ENCODE results near the gene ILF2.

The ILF2 gene

DNA sequence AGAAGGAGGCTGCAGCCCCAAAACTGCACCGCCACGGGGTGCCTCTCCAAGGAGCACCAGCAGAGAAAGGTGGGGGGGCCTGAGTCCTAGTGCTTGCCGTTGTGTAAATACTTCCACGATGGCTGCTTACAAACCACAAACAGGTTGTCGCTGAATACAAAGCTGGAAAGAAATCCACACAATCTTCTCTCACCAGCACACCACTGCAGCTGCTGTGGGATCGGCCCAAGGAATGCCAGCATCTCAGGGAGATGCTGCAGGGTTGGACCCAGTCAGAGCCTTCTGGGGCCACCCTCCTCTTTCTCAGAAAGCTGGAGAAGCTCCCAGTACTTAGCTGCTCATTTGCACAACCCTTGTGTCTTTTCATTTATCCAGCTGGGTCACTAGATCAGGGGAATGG, 51.6 kb downstream of the ILF2 start:
- Histone ChIP-seq H3K36me3 (ENCODE audit: control insufficient read depth, insufficient read depth, low read length) (no peaks in the 10 kb centered on the region), H3K27ac (ENCODE audit: low read depth, low read length) (no peak overlapping the region), H3K4me1 (ENCODE audit: control insufficient read depth, low read depth, low read length) (no peaks in the 10 kb centered on the region), H4K8ac (ENCODE audit: low read depth, low read length) (no peak overlapping the region), H2BK15ac (replicated peaks; ENCODE audit: low read depth) (no peak overlapping the region), H3K27me3 (ENCODE audit: insufficient read depth, low read length, poor library complexity) (no peaks in the 10 kb centered on the region), H3K18ac (ENCODE audit: low read length) (no peak overlapping the region), H3K79me1 (ENCODE audit: low read length) (no peaks in the 10 kb centered on the region), H3K9ac (ENCODE audit: low read length) (no peak overlapping the region), H3K4me2 (ENCODE audit: low read length) (no peak overlapping the region), H3K23ac (ENCODE audit: low read length) (no peak overlapping the region), H4K5ac (ENCODE audit: low read length) (no peak overlapping the region), H2AK5ac (ENCODE audit: low read length) (no peak overlapping the region), H2BK120ac (ENCODE audit: low read depth, low read length) (no peak overlapping the region), H3K79me2 (ENCODE audit: control insufficient read depth, insufficient read depth, low read length) (no peaks in the 10 kb centered on the region), H3K4ac (ENCODE audit: low read depth, low read length) (no peak overlapping the region), H3K4me3 (ENCODE audit: low read length) (no peak overlapping the region), H2BK5ac (ENCODE audit: low read length) (no peak overlapping the region), H3K56ac (ENCODE audit: low read length) (no peak overlapping the region)
- WGBS (ENCODE audit: extremely low coverage, insufficient coverage, low lambda C conversion rate), result no CpG with 5 or more reads among the region's 6 CpGs
- DNase-seq, result no peak

DNA sequence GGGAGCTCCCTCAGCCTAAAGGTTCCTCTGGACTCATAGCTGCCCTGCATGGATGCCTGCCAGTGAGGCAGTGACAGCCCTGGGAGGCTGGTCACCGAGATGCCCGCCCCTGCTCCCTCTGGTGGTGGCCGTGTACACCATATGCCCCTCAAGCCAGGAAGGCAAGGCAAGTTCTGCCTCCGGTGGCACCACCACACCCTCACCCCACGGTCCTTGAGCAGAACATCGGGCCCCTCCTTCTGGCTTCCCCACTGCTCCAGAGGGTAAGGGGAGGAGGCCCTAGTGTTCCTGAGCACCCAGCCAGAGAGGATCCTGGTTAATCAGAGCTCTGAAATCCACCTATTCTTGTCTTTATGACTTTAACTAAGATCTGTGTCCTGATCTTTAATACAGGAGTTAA, 53.1 kb downstream of the ILF2 start:
- Histone ChIP-seq H4K8ac (ENCODE audit: low read depth, low read length) (no peak overlapping the region), H3K27ac (ENCODE audit: low read depth, low read length) (no peak overlapping the region), H3K4ac (ENCODE audit: low read depth, low read length) (no peak overlapping the region), H3K79me1 (ENCODE audit: low read length) (no peaks in the 10 kb centered on the region), H3K4me1 (ENCODE audit: control insufficient read depth, low read depth, low read length) (peaks cover 3% of the 10 kb centered on the region), H3K56ac (ENCODE audit: low read length) (no peak overlapping the region), H4K5ac (ENCODE audit: low read length) (no peak overlapping the region), H3K9ac (ENCODE audit: low read length) (no peak overlapping the region), H3K27me3 (ENCODE audit: insufficient read depth, low read length, poor library complexity) (no peaks in the 10 kb centered on the region), H3K23ac (ENCODE audit: low read length) (no peak overlapping the region), H3K79me2 (ENCODE audit: control insufficient read depth, insufficient read depth, low read length) (no peaks in the 10 kb centered on the region), H3K4me2 (ENCODE audit: low read length) (no peak overlapping the region), H3K36me3 (ENCODE audit: control insufficient read depth, insufficient read depth, low read length) (no peaks in the 10 kb centered on the region), H2AK5ac (ENCODE audit: low read length) (no peak overlapping the region), H2BK15ac (replicated peaks; ENCODE audit: low read depth) (no peak overlapping the region), H3K4me3 (ENCODE audit: low read length) (no peak overlapping the region), H2BK5ac (ENCODE audit: low read length) (no peak overlapping the region), H2BK120ac (ENCODE audit: low read depth, low read length) (no peak overlapping the region), H3K18ac (ENCODE audit: low read length) (no peak overlapping the region)
- peak; percentile 85 for DNase-seq
- no CpG with 5 or more reads among the region's 6 CpGs for WGBS (ENCODE audit: extremely low coverage, insufficient coverage, low lambda C conversion rate)

DNA sequence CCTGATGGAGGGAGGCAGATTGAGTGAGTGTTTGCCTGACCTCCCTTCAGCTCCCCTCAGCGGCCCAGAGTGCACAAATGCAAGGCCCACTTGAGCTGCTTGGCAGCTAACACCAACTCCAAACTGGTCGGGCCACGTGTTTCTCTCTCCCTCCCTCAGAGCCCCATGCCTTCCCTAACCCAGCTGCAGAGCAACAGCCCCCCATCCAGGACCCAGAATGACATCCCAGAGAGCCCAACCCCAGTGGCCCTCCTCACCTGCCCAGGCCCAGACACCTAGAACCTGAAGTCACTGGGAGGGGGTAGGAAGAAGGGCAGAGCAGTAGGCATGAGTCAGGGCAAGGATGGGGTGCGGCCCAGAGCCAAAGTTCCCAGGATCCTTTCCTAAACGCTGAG, 53.9 kb downstream of the ILF2 start:
- no peak overlapping the region for H3K23ac ChIP-seq (ENCODE audit: low read length)
- peak overlapping the region; percentile 69 for H2AK5ac ChIP-seq (ENCODE audit: low read length)
- H3K27ac ChIP-seq (ENCODE audit: low read depth, low read length), result no peak overlapping the region
- no peak overlapping the region for H2BK5ac ChIP-seq (ENCODE audit: low read length)
- H3K9ac ChIP-seq (ENCODE audit: low read length), result peak overlapping the region; percentile 44
- no peak overlapping the region for H3K4me3 ChIP-seq (ENCODE audit: low read length)
- no CpG with 5 or more reads among the region's 5 CpGs for WGBS (ENCODE audit: extremely low coverage, insufficient coverage, low lambda C conversion rate)
- no peak overlapping the region for H3K4ac ChIP-seq (ENCODE audit: low read depth, low read length)
- no peak overlapping the region for H2BK15ac ChIP-seq (replicated peaks; ENCODE audit: low read depth)
- H3K4me1 ChIP-seq (ENCODE audit: control insufficient read depth, low read depth, low read length), result peaks cover 3% of the 10 kb centered on the region
- no peak overlapping the region for H3K4me2 ChIP-seq (ENCODE audit: low read length)
- H3K56ac ChIP-seq (ENCODE audit: low read length), result peak overlapping the region; percentile 76
- DNase-seq, result no peak
- H3K18ac ChIP-seq (ENCODE audit: low read length), result no peak overlapping the region
- H2BK120ac ChIP-seq (ENCODE audit: low read depth, low read length), result no peak overlapping the region
- no peaks in the 10 kb centered on the region for H3K27me3 ChIP-seq (ENCODE audit: insufficient read depth, low read length, poor library complexity)
- no peaks in the 10 kb centered on the region for H3K36me3 ChIP-seq (ENCODE audit: control insufficient read depth, insufficient read depth, low read length)
- no peaks in the 10 kb centered on the region for H3K79me1 ChIP-seq (ENCODE audit: low read length)
- H4K8ac ChIP-seq (ENCODE audit: low read depth, low read length), result no peak overlapping the region
- H3K79me2 ChIP-seq (ENCODE audit: control insufficient read depth, insufficient read depth, low read length), result no peaks in the 10 kb centered on the region
- no peak overlapping the region for H4K5ac ChIP-seq (ENCODE audit: low read length)

DNA sequence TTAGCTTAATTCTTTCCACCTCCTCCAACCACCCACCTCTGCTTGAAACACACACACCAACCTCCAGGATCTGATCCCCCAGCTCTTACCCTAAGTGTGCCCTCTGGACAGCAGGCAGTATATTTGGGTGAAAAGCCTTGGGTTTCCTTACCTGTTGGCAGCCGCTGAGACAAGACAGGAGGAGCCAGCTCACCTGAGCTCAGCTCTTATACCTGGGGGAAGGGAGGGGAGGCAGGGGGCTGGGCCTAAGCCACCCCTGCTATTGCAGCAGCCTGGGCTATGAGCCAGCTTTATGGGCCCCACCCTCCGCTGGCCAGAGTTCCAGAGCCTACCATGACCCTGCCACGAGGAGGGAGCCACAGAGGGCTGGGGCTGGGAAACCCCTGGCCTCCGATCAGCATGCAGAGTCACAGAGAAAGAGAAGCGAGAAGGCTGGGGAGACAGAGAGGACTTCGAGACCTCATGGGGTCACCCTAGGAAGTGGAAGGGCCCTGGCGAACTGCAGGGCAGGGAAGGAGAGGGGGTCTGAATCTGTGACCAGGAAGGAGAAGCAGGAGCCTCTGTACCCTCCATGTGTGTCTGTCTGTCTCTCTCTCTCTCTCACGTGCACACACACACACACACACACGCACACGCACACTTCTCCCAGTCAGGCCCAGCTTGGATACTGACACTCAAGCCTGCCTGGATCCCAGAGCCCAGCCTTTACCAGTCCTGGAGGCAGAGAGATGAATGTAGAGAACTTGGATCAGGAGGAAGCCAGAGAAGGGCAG, 54.5 kb downstream of the ILF2 start, which contains the start of gene S100A14:
Gene S100A14 (minus strand): TSS at position 182 of the 773 bp plus-strand sequence. CDS start 467 bp downstream, outside the sequence.
- no peak within 1 kb of the TSS for H3K4me2 ChIP-seq (ENCODE audit: low read length)
- H3K4ac ChIP-seq (ENCODE audit: low read depth, low read length), result no peak within 1 kb of the TSS
- H2BK5ac ChIP-seq (ENCODE audit: low read length), result no peak within 1 kb of the TSS
- H4K5ac ChIP-seq (ENCODE audit: low read length), result no peak within 1 kb of the TSS
- no peaks in the 10 kb centered on the region for H3K27me3 ChIP-seq (ENCODE audit: insufficient read depth, low read length, poor library complexity)
- no peak within 1 kb of the TSS for H2BK120ac ChIP-seq (ENCODE audit: low read depth, low read length)
- H4K8ac ChIP-seq (ENCODE audit: low read depth, low read length), result no peak within 1 kb of the TSS
- no peak within 1 kb of the TSS for H3K23ac ChIP-seq (ENCODE audit: low read length)
- peak within 1 kb of the TSS; percentile 76 for H3K56ac ChIP-seq (ENCODE audit: low read length)
- H3K79me1 ChIP-seq (ENCODE audit: low read length), result no peaks in the 10 kb centered on the region
- H3K9ac ChIP-seq (ENCODE audit: low read length), result peak within 1 kb of the TSS; percentile 44
- no peaks in the 10 kb centered on the region for H3K79me2 ChIP-seq (ENCODE audit: control insufficient read depth, insufficient read depth, low read length)
- H2BK15ac ChIP-seq (replicated peaks; ENCODE audit: low read depth), result no peak within 1 kb of the TSS
- no CpG with 5 or more reads among the region's 10 CpGs for WGBS (ENCODE audit: extremely low coverage, insufficient coverage, low lambda C conversion rate)
- H3K27ac ChIP-seq (ENCODE audit: low read depth, low read length), result no peak within 1 kb of the TSS
- H3K4me1 ChIP-seq (ENCODE audit: control insufficient read depth, low read depth, low read length), result peaks cover 3% of the 10 kb centered on the region
- H3K18ac ChIP-seq (ENCODE audit: low read length), result no peak within 1 kb of the TSS
- H2AK5ac ChIP-seq (ENCODE audit: low read length), result peak within 1 kb of the TSS; percentile 69
- no peaks in the 10 kb centered on the region for H3K36me3 ChIP-seq (ENCODE audit: control insufficient read depth, insufficient read depth, low read length)
- peak; percentile 40 for DNase-seq
- no peak within 1 kb of the TSS for H3K4me3 ChIP-seq (ENCODE audit: low read length)

DNA sequence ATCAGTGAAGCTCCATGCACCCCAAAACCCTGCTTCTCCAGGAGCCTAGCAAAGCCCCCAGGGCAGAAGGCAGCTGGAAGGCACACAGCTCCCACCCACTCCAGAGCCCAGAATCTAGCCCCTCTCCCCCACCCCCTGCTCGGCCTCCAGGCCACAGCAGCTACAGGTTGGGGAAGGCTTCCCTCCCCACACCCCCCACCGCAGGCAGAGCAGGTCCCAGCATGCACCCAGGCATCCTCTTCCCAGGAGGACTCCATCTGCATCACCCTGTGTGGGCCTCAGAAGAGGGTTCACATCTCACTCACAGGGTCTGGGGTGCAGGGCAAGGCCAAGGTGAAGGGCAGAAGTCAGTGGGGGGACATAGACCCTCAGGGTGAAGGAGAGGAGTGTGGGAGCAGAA, 55.4 kb downstream of the ILF2 start:
- no peaks in the 10 kb centered on the region for H3K36me3 ChIP-seq (ENCODE audit: control insufficient read depth, insufficient read depth, low read length)
- H4K5ac ChIP-seq (ENCODE audit: low read length), result no peak overlapping the region
- H3K56ac ChIP-seq (ENCODE audit: low read length), result peak overlapping the region; percentile 66
- H2BK15ac ChIP-seq (replicated peaks; ENCODE audit: low read depth), result no peak overlapping the region
- no peak overlapping the region for H3K4ac ChIP-seq (ENCODE audit: low read depth, low read length)
- H2AK5ac ChIP-seq (ENCODE audit: low read length), result no peak overlapping the region
- H3K23ac ChIP-seq (ENCODE audit: low read length), result no peak overlapping the region
- no peak overlapping the region for H3K4me3 ChIP-seq (ENCODE audit: low read length)
- H3K79me1 ChIP-seq (ENCODE audit: low read length), result no peaks in the 10 kb centered on the region
- H2BK120ac ChIP-seq (ENCODE audit: low read depth, low read length), result no peak overlapping the region
- H4K8ac ChIP-seq (ENCODE audit: low read depth, low read length), result no peak overlapping the region
- no peak for DNase-seq
- no peaks in the 10 kb centered on the region for H3K27me3 ChIP-seq (ENCODE audit: insufficient read depth, low read length, poor library complexity)
- H3K4me1 ChIP-seq (ENCODE audit: control insufficient read depth, low read depth, low read length), result peaks cover 3% of the 10 kb centered on the region
- no peak overlapping the region for H3K9ac ChIP-seq (ENCODE audit: low read length)
- no CpG with 5 or more reads among the region's 2 CpGs for WGBS (ENCODE audit: extremely low coverage, insufficient coverage, low lambda C conversion rate)
- H2BK5ac ChIP-seq (ENCODE audit: low read length), result no peak overlapping the region
- no peaks in the 10 kb centered on the region for H3K79me2 ChIP-seq (ENCODE audit: control insufficient read depth, insufficient read depth, low read length)
- no peak overlapping the region for H3K4me2 ChIP-seq (ENCODE audit: low read length)
- H3K18ac ChIP-seq (ENCODE audit: low read length), result no peak overlapping the region
- H3K27ac ChIP-seq (ENCODE audit: low read depth, low read length), result no peak overlapping the region

DNA sequence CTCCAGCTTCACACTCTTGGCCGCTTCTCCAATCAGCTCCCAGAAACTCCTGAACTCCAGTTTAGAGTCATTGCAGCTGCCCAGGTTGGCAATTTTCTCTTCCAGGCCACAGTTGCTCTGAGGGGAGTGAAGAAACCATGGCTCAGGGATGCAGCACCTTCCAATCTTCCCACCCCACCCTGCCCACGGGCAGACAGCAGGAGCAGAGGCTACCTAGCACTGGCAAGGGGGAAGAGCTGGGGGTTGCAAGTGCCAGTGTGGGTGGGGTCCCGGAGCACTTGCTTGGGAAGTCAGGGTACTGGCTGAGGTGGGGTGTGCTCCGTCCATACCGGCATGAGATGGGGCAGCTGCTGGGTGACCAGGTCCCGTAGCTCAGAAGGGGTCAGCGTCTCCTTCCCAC, 55.9 kb downstream of the ILF2 start:
- no peak for DNase-seq
- Histone ChIP-seq H3K4me1 (ENCODE audit: control insufficient read depth, low read depth, low read length) (peaks cover 3% of the 10 kb centered on the region), H3K4me3 (ENCODE audit: low read length) (no peak overlapping the region), H3K36me3 (ENCODE audit: control insufficient read depth, insufficient read depth, low read length) (no peaks in the 10 kb centered on the region), H3K23ac (ENCODE audit: low read length) (no peak overlapping the region), H4K5ac (ENCODE audit: low read length) (no peak overlapping the region), H2BK120ac (ENCODE audit: low read depth, low read length) (no peak overlapping the region), H3K27me3 (ENCODE audit: insufficient read depth, low read length, poor library complexity) (no peaks in the 10 kb centered on the region), H3K18ac (ENCODE audit: low read length) (no peak overlapping the region), H3K4ac (ENCODE audit: low read depth, low read length) (no peak overlapping the region), H2BK5ac (ENCODE audit: low read length) (no peak overlapping the region), H3K79me1 (ENCODE audit: low read length) (no peaks in the 10 kb centered on the region), H3K56ac (ENCODE audit: low read length) (no peak overlapping the region), H3K4me2 (ENCODE audit: low read length) (no peak overlapping the region), H2BK15ac (replicated peaks; ENCODE audit: low read depth) (no peak overlapping the region), H3K79me2 (ENCODE audit: control insufficient read depth, insufficient read depth, low read length) (no peaks in the 10 kb centered on the region), H3K27ac (ENCODE audit: low read depth, low read length) (no peak overlapping the region), H2AK5ac (ENCODE audit: low read length) (no peak overlapping the region), H3K9ac (ENCODE audit: low read length) (no peak overlapping the region), H4K8ac (ENCODE audit: low read depth, low read length) (no peak overlapping the region)
- WGBS (ENCODE audit: extremely low coverage, insufficient coverage, low lambda C conversion rate), result no CpG with 5 or more reads among the region's 7 CpGs

Data from mesendoderm (in vitro differentiated cells).